BLaER1 treated with 17β-estradiol and CSF1 and Interleukin-3, amounts not matched to agents 10 nM and 100 nM (cell line): ENCODE measurements around the gene FKBP1A.
A peak's percentile ranks its signal among the peaks of the same experiment; 100 is the strongest.

ENCODE experiments used
- H3K27ac ChIP-seq, 11 experiments: shearing (Covaris generic); formaldehyde crosslinking; 2 replicates each; pipeline ENCODE4 v1.8.1; 2022
- H3K27me3 ChIP-seq, 11 experiments: shearing (Covaris generic); formaldehyde crosslinking; 2 replicates each; pipeline ENCODE4 v1.8.1; 2022
- H3K36me3 ChIP-seq, 11 experiments: shearing (Covaris generic); formaldehyde crosslinking; 2 replicates each; pipeline ENCODE4 v1.8.1; 2022
- H3K4me1 ChIP-seq, 10 experiments: shearing (Covaris generic); formaldehyde crosslinking; 2 replicates each; pipeline ENCODE4 v1.8.1; 2022
- H3K4me2 ChIP-seq, 11 experiments: shearing (Covaris generic); formaldehyde crosslinking; 2 replicates each; pipeline ENCODE4 v1.8.1; 2022
- H3K4me3 ChIP-seq, 10 experiments: shearing (Covaris generic); formaldehyde crosslinking; 2 replicates each; pipeline ENCODE4 v1.8.1; 2022
- H3K9ac ChIP-seq, 11 experiments: shearing (Covaris generic); formaldehyde crosslinking; 2 replicates each; pipeline ENCODE4 v1.8.1; 2022
- H3K9me3 ChIP-seq, 11 experiments: shearing (Covaris generic); formaldehyde crosslinking; replicated peaks in 1 of 11; 2 replicates each; pipeline ENCODE4 v1.8.1; 2022
- H4K20me1 ChIP-seq, 11 experiments: shearing (Covaris generic); formaldehyde crosslinking; 2 replicates each; pipeline ENCODE4 v1.8.1; 2022
- Cebpa-rat ChIP-seq, 11 experiments: shearing (Covaris generic); IDR thresholded peaks; 2 replicates each; pipeline ENCODE4 v1.8.1; 2022

Gene FKBP1A

GRCh38 chr20:1371202-1371782 lies 21.6 kb downstream of the FKBP1A start:
- H3K27me3 ChIP-seq, result no peaks in the 10 kb centered on the region
- no peak overlapping the region for H3K9ac ChIP-seq
- H4K20me1 ChIP-seq, result peaks cover 44 to 99% (median 86%) of the 10 kb centered on the region in 11 experiments
- H3K4me2 ChIP-seq, result peak overlapping the region in 4 of 11 experiments; percentile 3 to 16 (median 10); a peak in 4 of 22 replicates
- 0 out of 22 replicates have a peak, but pooled peaks of 1 of the 11 experiments have one; percentile 33 for TF ChIP-seq Cebpa-rat (IDR thresholded peaks at IDR 0.05)
- H3K9me3 ChIP-seq, result no peaks in the 10 kb centered on the region
- no peak overlapping the region for H3K4me3 ChIP-seq
- peak overlapping the region in 1 of 11 experiments; percentile 8; a peak in 1 of 22 replicates for H3K27ac ChIP-seq
- peaks cover 27 to 66% (median 55%) of the 10 kb centered on the region in 10 experiments for H3K4me1 ChIP-seq
- H3K36me3 ChIP-seq, result peaks cover 73 to 93% (median 88%) of the 10 kb centered on the region in 11 experiments

DNA sequence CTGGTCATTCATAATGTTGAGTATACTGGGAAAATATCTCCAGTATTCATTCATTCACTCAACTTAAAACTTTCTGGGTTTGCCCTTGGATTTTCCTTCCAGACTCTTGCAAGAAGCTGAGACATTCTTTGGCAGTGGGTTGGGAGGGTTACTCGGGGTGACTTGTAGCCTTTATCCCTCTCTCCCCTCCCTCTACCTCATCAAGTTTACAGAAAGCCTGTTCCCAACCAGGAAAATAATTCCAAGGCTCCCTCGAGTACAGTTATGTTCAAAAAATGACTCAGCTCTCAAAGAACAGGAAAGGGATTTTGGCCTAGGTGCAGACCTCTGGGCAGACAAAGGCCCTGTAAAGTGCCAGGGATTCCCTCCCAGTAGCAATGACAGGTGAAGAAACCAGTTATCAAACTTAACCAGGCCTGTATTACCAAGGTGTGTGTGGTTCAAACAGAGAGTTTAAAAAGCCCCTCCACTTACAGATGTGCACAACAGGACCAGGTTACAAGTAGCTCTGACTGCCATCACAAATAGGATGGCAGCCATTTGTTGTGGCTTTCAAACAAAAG lies 22.2 kb downstream of the FKBP1A start:
- Histone ChIP-seq H3K4me1 (peaks cover 20 to 63% (median 49%) of the 10 kb centered on the region in 10 experiments), H3K9me3 (peaks cover 0 to 3% (median under 1%) of the 10 kb centered on the region in 11 experiments; a peak in 3 of 22 replicates), H3K27ac (peak overlapping the region in 2 of 11 experiments; percentile 8 to 16; a peak in 1 of 22 replicates), H4K20me1 (peaks cover 40 to 99% (median 81%) of the 10 kb centered on the region in 11 experiments), H3K4me2 (peak overlapping the region in 3 of 11 experiments; percentile 12 to 30 (median 16); a peak in 4 of 22 replicates), H3K36me3 (peaks cover 80 to 95% (median 92%) of the 10 kb centered on the region in 11 experiments), H3K4me3 (no peak overlapping the region), H3K27me3 (no peaks in the 10 kb centered on the region), H3K9ac (no peak overlapping the region)
- no peak for TF ChIP-seq Cebpa-rat (IDR thresholded peaks at IDR 0.05)

- Histone ChIP-seq H3K4me2 (peak overlapping the region in 4 of 11 experiments; percentile 14 to 34 (median 23); a peak in 5 of 22 replicates), H3K4me3 (no peak overlapping the region), H3K36me3 (peaks cover 81 to 96% (median 92%) of the 10 kb centered on the region in 11 experiments), H3K9ac (no peak overlapping the region), H3K4me1 (peaks cover 15 to 63% (median 44%) of the 10 kb centered on the region in 10 experiments), H4K20me1 (peaks cover 36 to 99% (median 81%) of the 10 kb centered on the region in 11 experiments), H3K9me3 (peaks cover 0 to 9% (median 4%) of the 10 kb centered on the region in 11 experiments; a peak in 5 of 22 replicates), H3K27me3 (no peaks in the 10 kb centered on the region), H3K27ac (peak overlapping the region in 2 of 11 experiments; percentile 8 to 16; a peak in 1 of 22 replicates)
- TF ChIP-seq Cebpa-rat (IDR thresholded peaks at IDR 0.05), result no peak
Measured at GRCh38 chr20:1369970-1370369, 22.9 kb downstream of the FKBP1A start.

DNA sequence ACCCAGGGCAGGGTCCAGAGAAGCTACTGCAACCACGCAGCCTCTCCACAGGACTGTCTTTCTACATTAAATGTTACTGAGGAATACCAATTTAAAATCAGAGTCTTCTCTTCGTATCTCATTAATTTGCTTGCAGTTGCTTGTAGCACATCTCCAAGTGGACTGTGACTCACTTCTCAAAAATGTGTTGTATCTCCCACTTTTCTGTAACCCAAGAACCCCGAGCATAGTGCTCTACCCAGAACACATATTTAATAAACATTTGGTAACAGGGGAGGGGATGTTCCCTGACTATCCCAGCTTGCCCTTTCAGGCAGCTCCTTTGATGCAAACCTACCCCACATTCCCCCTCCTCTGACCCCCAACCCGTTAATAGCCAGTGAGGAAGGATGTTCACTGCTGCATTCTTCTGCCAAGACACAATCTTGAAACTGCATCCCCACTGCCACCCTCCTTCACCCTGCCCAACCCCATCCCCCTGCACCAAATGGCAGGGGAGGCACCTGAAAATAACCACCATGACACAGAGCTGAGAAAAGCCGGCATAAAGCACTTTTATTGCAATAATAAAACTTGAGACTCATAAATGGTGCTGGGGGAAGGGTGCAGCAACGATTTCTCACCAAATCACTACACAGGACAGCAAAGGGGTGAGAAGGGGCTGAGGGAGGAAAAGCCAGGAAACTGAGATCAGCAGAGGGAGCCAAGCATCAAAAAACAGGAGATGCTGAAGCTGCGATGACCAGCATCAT lies 24.2 kb downstream of the FKBP1A start:
- H3K27ac ChIP-seq, result no peak overlapping the region
- H3K4me1 ChIP-seq, result peaks cover 16 to 63% (median 43%) of the 10 kb centered on the region in 10 experiments
- no peaks in the 10 kb centered on the region for H3K27me3 ChIP-seq
- TF ChIP-seq Cebpa-rat (IDR thresholded peaks at IDR 0.05), result no peak
- no peak overlapping the region for H3K4me3 ChIP-seq
- H3K4me2 ChIP-seq, result no peak overlapping the region
- peaks cover 71 to 95% (median 85%) of the 10 kb centered on the region in 11 experiments for H3K36me3 ChIP-seq
- peaks cover 31 to 99% (median 77%) of the 10 kb centered on the region in 11 experiments for H4K20me1 ChIP-seq
- H3K9me3 ChIP-seq, result peaks cover 0 to 9% (median 6%) of the 10 kb centered on the region in 11 experiments; a peak in 5 of 22 replicates
- H3K9ac ChIP-seq, result no peak overlapping the region

DNA sequence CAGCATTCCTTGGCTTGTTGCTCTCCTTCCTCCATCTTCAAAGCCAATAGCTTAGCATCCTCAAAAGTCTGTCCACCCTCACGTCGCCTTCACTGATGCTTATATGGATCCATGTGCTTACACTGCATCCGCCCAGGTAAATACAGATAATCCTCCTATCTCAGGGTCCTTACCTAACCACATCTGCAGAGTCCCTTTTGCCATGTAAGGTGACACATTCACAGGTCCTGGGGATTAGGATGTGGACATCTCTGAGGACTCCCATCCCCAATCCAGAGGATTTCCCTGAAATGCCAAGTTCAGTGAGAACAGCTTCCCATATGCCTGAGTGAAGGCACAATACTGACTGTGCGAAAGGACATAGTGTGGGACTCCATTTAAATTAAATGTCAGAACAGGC lies 25.4 kb downstream of the FKBP1A start:
- H3K4me3 ChIP-seq, result no peak overlapping the region
- no peak overlapping the region for H3K27ac ChIP-seq
- no peaks in the 10 kb centered on the region for H3K27me3 ChIP-seq
- no peak for TF ChIP-seq Cebpa-rat (IDR thresholded peaks at IDR 0.05)
- peaks cover 37 to 99% (median 71%) of the 10 kb centered on the region in 11 experiments for H4K20me1 ChIP-seq
- no peak overlapping the region for H3K9ac ChIP-seq
- H3K4me2 ChIP-seq, result no peak overlapping the region
- peaks cover 16 to 63% (median 47%) of the 10 kb centered on the region in 10 experiments for H3K4me1 ChIP-seq
- H3K9me3 ChIP-seq, result peaks cover 0 to 9% (median 6%) of the 10 kb centered on the region in 11 experiments; a peak in 5 of 22 replicates
- H3K36me3 ChIP-seq, result peaks cover 70 to 95% (median 85%) of the 10 kb centered on the region in 11 experiments

GRCh38 chr20:1364106-1364505 lies 28.7 kb downstream of the FKBP1A start:
- peak overlapping the region in 1 of 11 experiments; percentile 33; a peak in 2 of 22 replicates for H3K27ac ChIP-seq
- TF ChIP-seq Cebpa-rat (IDR thresholded peaks at IDR 0.05), result no peak
- H3K4me1 ChIP-seq, result peaks cover 16 to 39% (median 25%) of the 10 kb centered on the region in 10 experiments
- H3K4me2 ChIP-seq, result peak overlapping the region; percentile 24 to 78 (median 59); a peak in 21 of 22 replicates
- no peak overlapping the region for H3K9ac ChIP-seq
- H3K4me3 ChIP-seq, result no peak overlapping the region
- H3K9me3 ChIP-seq, result peaks cover 0 to 9% (median 6%) of the 10 kb centered on the region in 11 experiments; a peak in 5 of 22 replicates
- peaks cover 16 to 91% (median 61%) of the 10 kb centered on the region in 11 experiments; a peak in 18 of 22 replicates for H4K20me1 ChIP-seq
- peaks cover 73 to 100% (median 88%) of the 10 kb centered on the region in 11 experiments for H3K36me3 ChIP-seq
- no peaks in the 10 kb centered on the region for H3K27me3 ChIP-seq

DNA sequence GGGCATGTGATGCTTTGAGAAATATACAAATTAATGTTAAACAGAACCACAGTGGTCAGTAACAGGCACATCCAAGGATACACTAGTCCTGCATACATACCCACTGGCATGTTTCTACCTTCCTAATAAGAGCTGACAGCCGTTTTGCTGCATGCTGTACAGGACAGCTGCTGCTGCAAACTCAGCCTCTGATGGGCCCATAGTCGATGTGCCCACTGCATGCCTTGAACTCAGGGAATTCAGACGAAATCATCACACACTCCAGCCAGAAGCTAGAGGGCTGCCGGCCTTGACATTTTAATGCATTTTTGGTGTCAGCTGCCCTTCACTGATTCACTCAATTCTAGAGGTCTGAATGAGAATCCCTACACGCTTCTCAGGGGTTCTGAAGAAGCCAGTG lies 29.3 kb downstream of the FKBP1A start:
- Histone ChIP-seq H3K36me3 (peaks cover 74 to 100% (median 88%) of the 10 kb centered on the region in 11 experiments), H3K4me3 (no peak overlapping the region)

GRCh38 chr20:1362484-1362883 lies 30.4 kb downstream of the FKBP1A start:
- Histone ChIP-seq H3K4me3 (no peak overlapping the region), H3K9me3 (peaks cover 0 to 16% (median 6%) of the 10 kb centered on the region in 11 experiments; a peak in 8 of 22 replicates), H3K27ac (peak overlapping the region in 2 of 11 experiments; percentile 12 to 14; a peak in 2 of 22 replicates), H3K4me2 (peak overlapping the region in 2 of 11 experiments; percentile 5 to 38; a peak in 3 of 22 replicates), H3K4me1 (peaks cover 16 to 46% (median 27%) of the 10 kb centered on the region in 10 experiments), H3K36me3 (peaks cover 74 to 100% (median 88%) of the 10 kb centered on the region in 11 experiments), H3K27me3 (no peaks in the 10 kb centered on the region), H3K9ac (no peak overlapping the region), H4K20me1 (peaks cover 7 to 83% (median 50%) of the 10 kb centered on the region in 11 experiments; a peak in 14 of 22 replicates)
- no peak for TF ChIP-seq Cebpa-rat (IDR thresholded peaks at IDR 0.05)

More for the DNA sequence above, 29.3 kb downstream of the FKBP1A start:
- H3K4me1 ChIP-seq, result peaks cover 16 to 39% (median 25%) of the 10 kb centered on the region in 10 experiments
- peaks cover 12 to 85% (median 55%) of the 10 kb centered on the region in 11 experiments; a peak in 18 of 22 replicates for H4K20me1 ChIP-seq
- TF ChIP-seq Cebpa-rat (IDR thresholded peaks at IDR 0.05), result no peak
- H3K4me2 ChIP-seq, result peak overlapping the region in 10 of 11 experiments; percentile 24 to 78 (median 62); a peak in 12 of 22 replicates
- H3K9ac ChIP-seq, result no peak overlapping the region
- H3K9me3 ChIP-seq, result peaks cover 0 to 9% (median 6%) of the 10 kb centered on the region in 11 experiments; a peak in 5 of 22 replicates
- H3K27ac ChIP-seq, result peak overlapping the region in 1 of 11 experiments; percentile 33; a peak in 2 of 22 replicates
- H3K27me3 ChIP-seq, result no peaks in the 10 kb centered on the region
